HL-60 (cell line): ENCODE results near the gene SLC38A10.

Source experiments
- DNase-seq, 2 experiments: peaks; one replicate each; pipeline ENCODE4 v3.0.0-alpha.2; 2010 to 2020; ENCODE audit warnings: low read depth in 1 of 2, low spot score in 1 of 2
- H3K27ac ChIP-seq: fragments of 250-450 bp; sonication (Bioruptor Pico); replicated peaks from 2 replicates; pipeline ENCODE4 v1.5.1; 2020; ENCODE audit warnings: mild to moderate bottlenecking, moderate library complexity
- H3K27me3 ChIP-seq: fragments of 250-450 bp; sonication (Bioruptor Pico); 2 replicates; pipeline ENCODE4 v1.5.1; 2021; ENCODE audit warnings: mild to moderate bottlenecking, moderate library complexity; ENCODE audit not compliant: insufficient read depth, poor library complexity, severe bottlenecking
- H3K4me3 ChIP-seq: replicated peaks from 2 replicates; pipeline ENCODE4 v1.5.1; 2011; ENCODE audit warnings: mild to moderate bottlenecking, control low read depth, low read length; ENCODE audit not compliant: insufficient read depth
- CTCF ChIP-seq: IDR thresholded peaks from one replicate; pipeline ENCODE4 v1.5.1; 2011; ENCODE audit warnings: low read length, control low read depth, inconsistent platforms; ENCODE audit not compliant: insufficient read depth
- GABPA ChIP-seq: IDR thresholded peaks from 2 replicates; pipeline ENCODE4 v1.6.1; 2012; ENCODE audit warnings: low read depth
- POLR2AphosphoS5 ChIP-seq: IDR thresholded peaks from 2 replicates; pipeline ENCODE4 v1.6.1; 2012; ENCODE audit warnings: low read depth
- REST ChIP-seq: IDR thresholded peaks from 2 replicates; pipeline ENCODE4 v1.6.1; 2012; ENCODE audit warnings: low read depth; ENCODE audit not compliant: insufficient replicate concordance
- SPI1 ChIP-seq: IDR thresholded peaks from 2 replicates; pipeline ENCODE4 v1.6.1; 2012; ENCODE audit warnings: low read depth, mild to moderate bottlenecking, borderline replicate concordance

Gene SLC38A10

GRCh38 chr17:81218991-81219390, 76.1 kb downstream of the SLC38A10 start:
- TF ChIP-seq CTCF = no peak
- TF ChIP-seq SPI1 = no peak
- TF ChIP-seq POLR2AphosphoS5 = no peak
- TF ChIP-seq REST = no peak
- TF ChIP-seq GABPA = no peak
- Histone ChIP-seq H3K27me3 (no peaks in the 10 kb centered on the region), H3K4me3 (no peak overlapping the region), H3K27ac (no peak overlapping the region)
- no peak for DNase-seq

- H3K27ac ChIP-seq = no peak overlapping the region
- no peak for DNase-seq
- no peak overlapping the region for H3K4me3 ChIP-seq
- H3K27me3 ChIP-seq = no peaks in the 10 kb centered on the region
- TF ChIP-seq REST (no peak), SPI1 (no peak), CTCF (no peak), GABPA (no peak), POLR2AphosphoS5 (no peak)
These were observed 76.6 kb downstream of the SLC38A10 start for GRCh38 chr17:81218459-81218858.

GRCh38 chr17:81217491-81217890, 77.6 kb downstream of the SLC38A10 start:
- Histone ChIP-seq H3K4me3 (no peak overlapping the region), H3K27me3 (no peaks in the 10 kb centered on the region), H3K27ac (no peak overlapping the region)
- TF ChIP-seq GABPA (no peak), SPI1 (no peak), POLR2AphosphoS5 (no peak), REST (no peak), CTCF (no peak)
- DNase-seq = no peak
